ENCODE results near the gene OPN4. TPM values are rescaled to one million over a fixed set of nuclear protein-coding genes. Genes with fewer than 3 reads are reported as not detected.

OPN4 gene
- total and polyA plus RNA-seq, 2 donors from 2014 or later: not detected

- no peaks in the 10 kb centered on the region for H3K36me3 ChIP-seq (ENCODE audit: control insufficient read depth in 2 of 3, insufficient read depth in 3 of 3, low read length in 3 of 3)
- no peak overlapping the region for H3K9ac ChIP-seq (ENCODE audit: low read length in 3 of 3)
- FAIRE-seq (no peak), DNase-seq (no peak)
- intact Hi-C loops (cut with DNase I): no loop called here
- TF ChIP-seq CTCF (IDR thresholded peaks at IDR 0.05; ENCODE audit: borderline replicate concordance, extremely low read depth, insufficient read depth): no peak
- no peaks in the 10 kb centered on the region for H3K9me3 ChIP-seq (ENCODE audit: control insufficient read depth in 2 of 3, insufficient read depth in 1 of 3, low read length in 3 of 3)
- no peaks in the 10 kb centered on the region for H3K4me1 ChIP-seq (ENCODE audit: control insufficient read depth in 2 of 3, insufficient read depth in 2 of 3, low read depth in 1 of 3, low read length in 3 of 3)
- H3K27me3 ChIP-seq (ENCODE audit: control insufficient read depth, insufficient read depth, low read length): no peaks in the 10 kb centered on the region
- no peak overlapping the region for H3K27ac ChIP-seq (ENCODE audit: low read depth in 2 of 2, low read length in 2 of 2)
- H3K4me3 ChIP-seq (ENCODE audit: low read length in 3 of 3): no peak overlapping the region
Measured at GRCh38 chr10:86681047-86681446, 26.7 kb downstream of the OPN4 start.

- FAIRE-seq (no peak), DNase-seq (no peak)
- Histone ChIP-seq H3K9me3 (ENCODE audit: control insufficient read depth in 2 of 3, insufficient read depth in 1 of 3, low read length in 3 of 3) (no peaks in the 10 kb centered on the region), H3K36me3 (ENCODE audit: control insufficient read depth in 2 of 3, insufficient read depth in 3 of 3, low read length in 3 of 3) (no peaks in the 10 kb centered on the region), H3K4me1 (ENCODE audit: control insufficient read depth in 2 of 3, insufficient read depth in 2 of 3, low read depth in 1 of 3, low read length in 3 of 3) (no peaks in the 10 kb centered on the region), H3K27me3 (ENCODE audit: control insufficient read depth, insufficient read depth, low read length) (no peaks in the 10 kb centered on the region), H3K9ac (ENCODE audit: low read length in 3 of 3) (no peak overlapping the region), H3K27ac (ENCODE audit: low read depth in 2 of 2, low read length in 2 of 2) (no peak overlapping the region), H3K4me3 (ENCODE audit: low read length in 3 of 3) (no peak overlapping the region)
- no peak for TF ChIP-seq CTCF (IDR thresholded peaks at IDR 0.05; ENCODE audit: borderline replicate concordance, extremely low read depth, insufficient read depth)
- intact Hi-C loops (cut with DNase I): no loop called here
Measured at GRCh38 chr10:86681722-86682386, 27.5 kb downstream of the OPN4 start.

- FAIRE-seq (no peak), DNase-seq (no peak)
- Histone ChIP-seq H3K36me3 (ENCODE audit: control insufficient read depth in 2 of 3, insufficient read depth in 3 of 3, low read length in 3 of 3) (no peaks in the 10 kb centered on the region), H3K9ac (ENCODE audit: low read length in 3 of 3) (no peak overlapping the region), H3K4me1 (ENCODE audit: control insufficient read depth in 2 of 3, insufficient read depth in 2 of 3, low read depth in 1 of 3, low read length in 3 of 3) (no peaks in the 10 kb centered on the region), H3K4me3 (ENCODE audit: low read length in 3 of 3) (no peak overlapping the region), H3K27me3 (ENCODE audit: control insufficient read depth, insufficient read depth, low read length) (no peaks in the 10 kb centered on the region), H3K27ac (ENCODE audit: low read depth in 2 of 2, low read length in 2 of 2) (no peak overlapping the region), H3K9me3 (ENCODE audit: control insufficient read depth in 2 of 3, insufficient read depth in 1 of 3, low read length in 3 of 3) (no peaks in the 10 kb centered on the region)
- TF ChIP-seq CTCF (IDR thresholded peaks at IDR 0.05; ENCODE audit: borderline replicate concordance, extremely low read depth, insufficient read depth): no peak
- intact Hi-C loops (cut with DNase I): no loop called here
Measured at GRCh38 chr10:86682675-86683074, 28.3 kb downstream of the OPN4 start.

All from kidney (tissue), 14 donors.